NCI-H82 treated with DMSO at 0.1 percent for 48 hours (cell line): Measurements from ENCODE around the gene TNNI3.
"Not testable (repeated sequence)": the region's sequence is repeated elsewhere in the genome, so short reads cannot be mapped to it uniquely, and the experiment has no call there.

ENCODE experiments used
- DNase-seq: peaks from one replicate; lab custom pipeline; 2025; ENCODE audit not compliant: unreplicated experiment; lab: John Stamatoyannopoulos, UW

TNNI3 gene

DNA sequence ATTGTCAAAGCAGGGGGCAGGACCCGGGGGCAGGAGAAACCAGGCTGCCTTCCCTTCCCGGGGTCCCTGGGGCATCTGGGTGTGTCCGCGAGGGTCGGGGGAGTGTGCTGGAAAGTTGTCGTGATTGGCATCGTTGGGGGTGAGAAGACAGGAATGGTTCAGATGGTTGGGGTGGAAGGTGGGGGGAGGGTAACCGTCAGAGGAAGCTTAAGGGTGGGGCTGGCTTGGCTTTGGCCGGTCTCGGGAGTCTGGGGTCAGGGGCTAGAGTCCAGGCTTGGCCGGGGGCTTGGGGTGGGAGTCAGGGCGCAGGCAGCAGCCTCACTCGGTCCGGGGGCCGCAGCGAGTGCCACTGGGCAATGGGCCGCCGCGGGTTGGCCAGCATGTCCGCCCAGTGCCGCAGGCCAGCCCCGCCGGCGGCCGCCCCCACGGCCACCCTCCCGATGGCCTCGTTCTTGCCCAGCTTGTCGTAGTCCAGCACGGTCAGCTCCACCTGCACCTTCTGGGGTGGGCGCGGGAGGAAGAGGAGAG, 15.7 kb upstream of the TNNI3 start:
- no peak for DNase-seq

- no peak for DNase-seq
Observed at GRCh38 chr19:55172741-55173140, 15.2 kb upstream of the TNNI3 start.

DNA sequence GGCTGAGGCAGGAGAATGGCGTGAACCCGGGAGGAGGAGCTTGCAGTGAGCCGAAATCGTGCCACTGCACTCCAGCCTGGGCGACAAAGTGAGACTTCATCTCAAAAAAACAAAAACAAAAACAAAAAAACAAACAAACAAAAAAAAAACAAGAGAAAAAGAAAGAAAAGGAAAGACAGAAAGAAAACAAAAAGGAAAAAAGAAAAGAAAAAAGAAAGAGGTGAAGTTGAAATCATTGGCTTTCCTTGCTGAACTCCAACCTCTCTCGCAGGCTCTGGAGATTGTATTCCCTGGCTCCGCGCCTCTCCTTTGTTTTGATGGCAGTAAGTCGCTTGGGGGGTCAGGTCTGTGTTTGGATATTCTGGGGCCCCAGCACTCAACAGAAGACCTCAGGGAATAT, 14.8 kb upstream of the TNNI3 start:
- DNase-seq = not testable (repeated sequence)

DNA sequence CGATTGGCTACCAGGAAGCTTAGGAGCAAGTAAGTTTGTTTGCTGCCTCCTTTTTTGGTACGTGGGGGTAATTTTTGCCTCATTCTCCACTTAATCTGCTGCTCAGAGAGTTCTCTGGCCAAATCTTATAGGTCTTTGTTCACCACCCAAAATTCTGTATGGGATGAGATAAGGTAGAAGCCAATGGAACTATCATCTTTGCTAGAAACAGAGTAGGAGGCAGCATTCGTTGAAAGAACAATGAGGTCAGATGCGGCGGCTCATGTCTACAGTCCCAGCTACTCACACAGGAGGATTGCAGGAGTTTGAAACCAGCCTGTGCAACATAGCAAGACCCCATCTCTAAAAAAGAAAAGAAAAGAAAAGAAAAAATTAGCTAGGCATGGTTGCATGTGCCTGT, 13.9 kb upstream of the TNNI3 start:
- DNase-seq = no peak

- no peak for DNase-seq
Observed at GRCh38 chr19:55169136-55169535, 11.6 kb upstream of the TNNI3 start.

DNA sequence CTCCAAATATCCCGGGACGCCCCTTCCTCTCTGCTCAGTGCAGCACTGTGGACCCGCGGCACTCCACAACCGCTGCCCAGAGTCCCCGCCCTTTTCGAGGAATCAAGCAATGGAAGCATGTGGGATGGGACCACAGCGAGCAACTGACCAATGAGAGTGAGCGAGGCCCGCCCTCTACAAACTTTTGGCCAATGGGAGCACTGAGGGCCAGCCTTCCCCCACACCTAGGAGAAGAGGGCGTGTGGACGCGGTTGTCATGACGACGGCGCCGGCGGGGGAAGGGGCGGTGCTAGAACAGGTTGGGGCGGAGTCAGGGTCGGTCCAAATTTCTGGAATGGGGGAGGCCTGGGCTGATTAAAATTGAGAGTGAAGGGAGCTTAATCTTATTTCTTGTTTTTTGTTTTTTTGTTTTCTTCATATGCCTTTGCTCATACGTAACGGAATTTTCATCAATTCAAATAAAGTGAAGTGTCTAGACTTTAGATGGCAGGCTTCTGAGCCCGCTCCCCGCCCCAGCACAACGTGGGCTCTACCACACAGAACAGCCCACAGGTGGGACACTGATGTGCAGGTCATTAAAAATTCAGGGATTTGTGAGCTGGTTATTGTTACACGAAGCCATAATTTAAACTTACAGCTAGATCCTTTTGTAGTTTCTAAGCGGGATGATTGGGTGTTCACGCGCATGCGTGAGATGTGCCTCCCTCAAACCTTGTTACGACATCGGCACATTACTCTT, 9.2 kb upstream of the TNNI3 start, which contains the start of gene DNAAF3:
TSS of gene DNAAF3 (minus strand) at position 84 of the 739 bp plus-strand sequence. CDS start 200 bp downstream, outside the sequence.
- DNase-seq = peak; percentile 97

GRCh38 chr19:55165952-55166529, 8.5 kb upstream of the TNNI3 start:
- peak; percentile 83 for DNase-seq

DNA sequence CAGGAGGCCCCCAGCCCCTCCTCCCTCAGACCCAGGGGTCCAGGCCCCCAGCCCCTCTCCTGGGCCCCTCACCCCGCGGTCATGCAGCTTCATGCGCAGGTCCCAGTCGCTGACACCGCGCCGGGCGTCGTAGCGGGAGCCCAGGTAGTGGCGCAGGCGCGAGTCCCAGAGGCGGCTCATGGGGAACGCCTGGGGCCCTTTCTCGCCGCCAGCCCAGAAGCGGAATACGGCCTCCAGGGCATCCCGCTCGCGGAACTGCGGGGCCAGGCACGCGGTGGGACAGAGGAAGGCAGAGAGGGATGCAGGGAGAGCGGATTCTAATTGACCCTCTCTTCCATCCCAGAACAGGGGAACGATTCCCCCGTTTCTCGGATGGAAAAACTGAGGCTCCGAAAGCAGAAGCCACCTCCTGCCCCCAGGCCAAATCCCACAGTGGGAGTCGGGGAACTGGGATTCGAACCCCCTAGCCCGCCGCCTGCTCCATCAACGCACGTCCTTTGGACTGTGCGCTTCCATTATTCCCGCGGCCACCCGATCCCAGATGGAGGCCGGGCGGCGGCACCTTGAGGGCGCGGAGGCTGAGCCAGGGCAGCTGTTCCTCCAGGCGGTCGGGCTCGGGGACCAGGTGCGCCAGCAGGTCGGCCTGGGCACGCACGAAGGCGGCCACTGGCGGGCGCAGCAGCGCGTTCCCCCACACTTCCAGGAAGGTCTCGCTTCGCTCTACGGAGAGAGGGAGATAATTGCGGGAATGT, 4.2 kb upstream of the TNNI3 start:
- DNase-seq = no peak

- DNase-seq = no peak
Observed at GRCh38 chr19:55160986-55161365, 3.4 kb upstream of the TNNI3 start.

DNA sequence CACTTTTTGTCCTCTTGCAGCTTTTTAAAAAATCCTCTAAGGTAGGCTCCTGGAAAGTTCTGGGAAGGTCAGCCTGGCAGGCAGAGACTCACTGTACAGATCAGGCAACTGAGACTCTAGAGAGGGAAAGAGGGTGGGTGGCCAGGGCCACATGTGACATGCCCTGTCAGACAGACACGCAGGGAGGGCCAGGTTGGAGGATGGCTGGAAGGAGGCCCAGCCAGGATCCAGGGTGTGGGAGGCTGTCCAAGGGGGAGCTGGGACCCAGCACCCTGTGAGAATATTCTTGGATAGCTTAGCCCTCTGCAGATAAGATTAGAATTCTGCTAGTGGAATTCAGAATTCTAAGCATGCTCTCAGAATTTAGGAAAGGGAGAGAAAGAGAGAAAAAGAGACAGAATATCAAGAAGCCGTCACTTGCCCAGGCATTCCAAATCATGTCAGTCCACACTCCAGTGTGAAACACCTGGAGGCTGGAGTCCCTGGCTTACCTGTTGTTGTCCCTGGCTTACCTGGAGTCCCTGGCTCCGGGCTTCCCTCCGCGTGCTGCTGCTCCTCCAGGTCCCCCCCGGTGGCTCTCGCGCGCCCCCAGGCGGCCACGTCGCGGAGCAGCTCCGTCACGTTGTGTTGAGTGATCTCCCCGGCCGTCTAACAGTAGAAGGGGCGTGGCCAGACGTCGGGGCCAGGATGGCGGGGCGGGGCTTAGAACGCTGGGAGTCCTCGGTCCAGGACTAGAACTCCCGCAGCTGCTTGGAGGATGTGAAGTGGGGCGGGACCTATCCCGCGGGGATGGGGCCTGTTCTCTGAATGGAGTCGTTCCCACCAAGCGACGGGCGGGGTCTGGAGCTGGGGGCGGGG, 2.8 kb upstream of the TNNI3 start:
- peak; percentile 90 for DNase-seq

GRCh38 chr19:55158848-55159749, 1.6 kb upstream of the TNNI3 start:
- DNase-seq = no peak

DNA sequence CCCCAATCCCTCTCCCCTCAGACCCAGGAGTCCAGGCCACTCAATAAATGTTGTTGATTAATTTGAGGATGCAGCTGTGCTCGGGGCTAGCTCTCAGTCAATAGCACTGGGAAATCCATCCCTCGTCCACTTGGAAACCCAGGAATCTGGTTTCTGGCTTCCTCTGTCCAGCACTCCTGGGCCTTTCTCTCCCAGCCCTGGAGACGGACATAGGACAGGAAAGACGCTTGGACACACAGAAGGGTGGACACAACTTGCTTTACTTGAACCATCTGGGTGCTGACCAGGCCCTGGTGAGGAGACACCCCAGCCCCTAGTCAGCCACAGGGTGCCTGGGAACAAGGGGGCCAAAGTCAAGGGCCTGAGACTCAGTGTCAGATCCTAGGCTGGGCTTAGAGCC, 891 bp upstream of the TNNI3 start:
- DNase-seq = no peak

DNA sequence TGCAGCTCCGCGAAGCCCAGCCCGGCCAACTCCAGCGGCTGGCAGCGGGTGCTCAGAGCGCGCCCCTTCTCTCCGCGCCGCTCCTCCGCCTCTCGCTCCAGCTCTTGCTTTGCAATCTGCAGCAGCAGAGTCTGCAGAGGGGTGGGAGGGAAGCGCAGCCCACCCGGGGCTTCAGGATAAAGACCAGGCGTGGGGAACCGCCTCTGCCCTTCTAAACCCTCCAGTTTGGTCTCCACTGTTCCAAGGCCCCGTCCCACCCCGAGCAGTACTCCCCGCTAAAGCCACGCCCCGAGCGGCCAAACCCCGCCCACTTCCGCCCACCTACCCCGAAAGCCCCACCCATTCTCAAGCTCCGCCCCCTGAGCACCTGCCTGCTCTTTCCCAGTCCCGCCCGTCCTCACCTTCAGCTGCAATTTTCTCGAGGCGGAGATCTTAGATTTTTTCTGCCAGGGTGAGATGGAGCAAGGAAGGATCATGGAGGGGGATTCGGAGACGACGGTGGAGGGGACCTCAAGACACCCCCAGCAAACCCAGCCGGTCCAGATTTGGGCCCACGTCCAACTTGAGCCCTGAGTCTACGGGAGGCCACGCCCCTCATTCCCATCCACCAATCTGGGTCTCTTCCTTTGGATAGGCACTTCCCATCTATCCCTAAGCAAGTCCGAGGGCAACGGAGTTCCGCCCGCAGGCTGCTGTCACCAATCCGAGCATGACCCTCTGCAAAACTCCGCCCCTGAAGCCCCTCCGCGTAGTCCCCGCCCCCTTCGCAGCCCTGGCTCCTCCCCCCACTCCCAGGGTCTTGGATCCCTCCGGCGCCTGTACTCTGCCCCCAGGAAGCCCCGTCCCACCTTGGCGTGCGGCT, 1.1 kb downstream of the TNNI3 start:
- peak; percentile 97 for DNase-seq

- not testable (repeated sequence) for DNase-seq
Observed at GRCh38 chr19:55155784-55156183, 1.7 kb downstream of the TNNI3 start.

GRCh38 chr19:55153652-55154264, 3.8 kb downstream of the TNNI3 start:
- DNase-seq = no peak

DNA sequence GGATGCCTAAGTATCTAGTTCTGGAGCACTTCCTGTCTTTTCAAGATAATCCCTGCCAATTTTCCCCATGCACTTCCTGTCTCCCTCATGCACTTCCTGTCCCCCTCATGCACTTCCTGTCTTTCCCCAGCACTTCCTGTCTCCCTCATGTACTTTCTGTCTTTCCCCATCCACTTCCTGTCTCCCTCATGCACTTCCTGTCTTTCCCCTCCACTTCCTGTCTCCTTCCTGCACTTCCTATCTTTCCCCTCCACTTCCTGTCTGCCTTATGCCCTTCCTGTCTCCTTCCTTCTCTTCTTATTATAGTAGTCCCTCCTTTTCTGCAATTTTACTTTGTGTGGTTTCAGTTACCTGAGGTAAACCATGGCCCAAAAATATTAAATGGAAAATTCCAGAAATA, 5.5 kb downstream of the TNNI3 start:
- peak; percentile 35 for DNase-seq

GRCh38 chr19:55149078-55150003, 8.2 kb downstream of the TNNI3 start, which contains the start of gene TNNT1:
Gene TNNT1, minus strand, starts transcription at chr19:55149206. Its CDS starts 2,049 bp downstream, at chr19:55147157.
- peak; percentile 14 for DNase-seq
